GM23338 (cell line): ENCODE results near the gene KIAA1671. TPM values are rescaled to one million over a fixed set of nuclear protein-coding genes. Genes with fewer than 3 reads are reported as not detected.

Experiments
- ATAC-seq: fragments of 200-7000 bp; cut with Tn5 transposase; 3 replicates; pipeline ENCODE4 v1.9.1; 2020
- DNase-seq: peaks from one replicate; pipeline ENCODE4 v3.0.0-alpha.2; 2015; ENCODE audit warnings: low spot score
- H2AFZ ChIP-seq: fragments of 200-600 bp; sonication (generic); 2 replicates; pipeline ENCODE4 v1.8.0; 2016; ENCODE audit warnings: antibody characterized with exemption, mild to moderate bottlenecking, moderate library complexity
- H3F3A ChIP-seq: fragments of 200-600 bp; sonication (generic); replicated peaks from 2 replicates; pipeline ENCODE4 v1.8.0; 2017; ENCODE audit warnings: antibody characterized with exemption, mixed run types, low read depth
- H3K27ac ChIP-seq: fragments of 200-600 bp; sonication (generic); 2 replicates; pipeline ENCODE4 v1.6.1; 2016; ENCODE audit warnings: low read depth
- H3K27me3 ChIP-seq: fragments of 200-600 bp; sonication (generic); 2 replicates; pipeline ENCODE4 v1.8.0; 2016; ENCODE audit warnings: mild to moderate bottlenecking, mixed run types, moderate library complexity; ENCODE audit not compliant: insufficient read depth
- H3K36me3 ChIP-seq: fragments of 200-600 bp; sonication (generic); 2 replicates; pipeline ENCODE4 v1.8.0; 2016; ENCODE audit warnings: mild to moderate bottlenecking; ENCODE audit not compliant: insufficient read depth
- H3K4me1 ChIP-seq: fragments of 200-600 bp; sonication (generic); 2 replicates; pipeline ENCODE4 v1.8.0; 2016; ENCODE audit warnings: mild to moderate bottlenecking, moderate library complexity; ENCODE audit not compliant: insufficient read depth
- H3K4me2 ChIP-seq: fragments of 200-600 bp; sonication (generic); 2 replicates; pipeline ENCODE4 v1.7.1; 2017; ENCODE audit warnings: mixed run types
- H3K4me3 ChIP-seq: fragments of 200-600 bp; sonication (generic); 2 replicates; pipeline ENCODE4 v1.6.1; 2016; ENCODE audit warnings: mixed run types
- H3K79me2 ChIP-seq: fragments of 200-600 bp; sonication (generic); replicated peaks from 2 replicates; pipeline ENCODE4 v1.8.0; 2017; ENCODE audit warnings: mild to moderate bottlenecking; ENCODE audit not compliant: insufficient read depth
- H3K9me2 ChIP-seq: fragments of 200-600 bp; sonication (generic); 2 replicates; pipeline ENCODE4 v1.8.0; 2017; ENCODE audit not compliant: insufficient read depth
- H4K20me1 ChIP-seq: fragments of 200-600 bp; sonication (generic); replicated peaks from 2 replicates; pipeline ENCODE4 v1.8.0; 2017; ENCODE audit warnings: mild to moderate bottlenecking; ENCODE audit not compliant: insufficient read depth
- H3K27ac Mint-ChIP-seq: 2 replicates; pipeline ENCODE4 v1.8.0; 2020; ENCODE audit warnings: inconsistent platforms, mild to moderate bottlenecking, moderate library complexity, mixed read lengths
- H3K27me3 Mint-ChIP-seq: 3 replicates; pipeline ENCODE4 v1.8.0; 2022; ENCODE audit warnings: low read depth, mild to moderate bottlenecking, moderate library complexity, mixed read lengths, inconsistent platforms; ENCODE audit not compliant: insufficient read depth, poor library complexity
- H3K36me3 Mint-ChIP-seq: 3 replicates; pipeline ENCODE4 v1.8.0; 2021; ENCODE audit warnings: low read depth, mild to moderate bottlenecking, inconsistent platforms, moderate library complexity, mixed read lengths
- H3K4me1 Mint-ChIP-seq: 3 replicates; pipeline ENCODE4 v1.8.0; 2020; ENCODE audit warnings: mild to moderate bottlenecking, inconsistent platforms, mixed read lengths
- H3K4me3 Mint-ChIP-seq: 3 replicates; pipeline ENCODE4 v1.8.0; 2021; ENCODE audit warnings: moderate library complexity, mild to moderate bottlenecking, inconsistent platforms, mixed read lengths
- H3K9me3 Mint-ChIP-seq: 3 replicates; pipeline ENCODE4 v1.8.0; 2020; ENCODE audit warnings: moderate library complexity, mild to moderate bottlenecking, inconsistent platforms, mixed read lengths
- CREB1 ChIP-seq: fragments of 250-450 bp; sonication (Bioruptor Pico); IDR thresholded peaks from 2 replicates; pipeline ENCODE4 v1.5.0; 2020; ENCODE audit warnings: low read depth, mild to moderate bottlenecking, moderate library complexity
- CTCF ChIP-seq, 2 experiments: fragments of 200-600 bp in 1 of 2; sonication (generic) in 1 of 2; conservative IDR thresholded peaks; 2 replicates each; pipeline versions ENCODE4 v1.5.1 to v1.6.1; 2016 to 2017; ENCODE audit warnings: antibody characterized with exemption in 2 of 2, low read depth in 2 of 2, mild to moderate bottlenecking in 2 of 2, moderate library complexity in 1 of 2
- ETS1 ChIP-seq: IDR thresholded peaks from 2 replicates; pipeline ENCODE4 v1.6.1; 2016; ENCODE audit warnings: antibody characterized with exemption
- EZH2 ChIP-seq: fragments of 200-600 bp; sonication (generic); IDR thresholded peaks from one replicate; pipeline ENCODE4 v1.8.0; 2017; ENCODE audit warnings: antibody characterized with exemption, mild to moderate bottlenecking, low read depth; ENCODE audit not compliant: unreplicated experiment
- EZH2phosphoT487 ChIP-seq: fragments of 200-600 bp; sonication (generic); IDR thresholded peaks from one replicate; pipeline ENCODE4 v1.8.1; 2018; ENCODE audit warnings: antibody characterized with exemption; ENCODE audit not compliant: unreplicated experiment
- JUNB ChIP-seq: IDR thresholded peaks from one replicate; pipeline ENCODE4 v1.6.1; 2016; ENCODE audit warnings: antibody characterized with exemption; ENCODE audit not compliant: unreplicated experiment
- NANOG ChIP-seq: IDR thresholded peaks from 2 replicates; pipeline ENCODE4 v1.6.1; 2016; ENCODE audit warnings: antibody characterized with exemption, borderline replicate concordance
- POLR2AphosphoS5 ChIP-seq: IDR thresholded peaks from 2 replicates; pipeline ENCODE4 v1.6.1; 2016; ENCODE audit warnings: antibody characterized with exemption, low read depth
- REST ChIP-seq: IDR thresholded peaks from one replicate; pipeline ENCODE4 v1.6.1; 2018; ENCODE audit warnings: antibody characterized with exemption; ENCODE audit not compliant: unreplicated experiment
- STAT1 ChIP-seq: IDR thresholded peaks from one replicate; pipeline ENCODE4 v1.6.1; 2016; ENCODE audit warnings: antibody characterized with exemption; ENCODE audit not compliant: unreplicated experiment
- ZNF114 ChIP-seq: fragments of 250-450 bp; sonication (Bioruptor Pico); IDR thresholded peaks from 2 replicates; pipeline ENCODE4 v1.5.0; 2020; ENCODE audit warnings: mild to moderate bottlenecking, moderate library complexity
- ZNF331 ChIP-seq: fragments of 250-450 bp; sonication (Bioruptor Pico); IDR thresholded peaks from 2 replicates; pipeline ENCODE4 v1.5.0; 2020; ENCODE audit warnings: low read depth, mild to moderate bottlenecking, moderate library complexity
- ZNF462 ChIP-seq: fragments of 250-450 bp; sonication (Bioruptor Pico); IDR thresholded peaks from 2 replicates; pipeline ENCODE4 v1.5.0; 2020; ENCODE audit warnings: mild to moderate bottlenecking, moderate library complexity
- polyA plus RNA-seq: library from polyadenylated mRNA; unstranded; fragments of >200 nt; fragmentation: Nextera tagmentation; extraction: Ambion mirVana; gene quantifications from 2 replicates; pipeline ENCODE4 v1.2.1, GENCODE V29; 2016
- total RNA-seq: library from RNA; depleted of rRNA; stranded (reverse); fragments of >200 nt; shearing (Covaris generic); gene quantifications from 2 replicates; pipeline ENCODE4 v1.2.3, GENCODE V29; 2014

The KIAA1671 gene
- total and polyA plus RNA-seq, 2 experiments from 2014 or later: 6.1 to 27.2 TPM

GRCh38 chr22:25014896-25015755, 62.6 kb downstream of the KIAA1671 start:
- no peak overlapping the region for H2AFZ ChIP-seq
- no peak overlapping the region for H3K27ac ChIP-seq
- no peaks in the 10 kb centered on the region for H3K79me2 ChIP-seq
- DNase-seq: no peak
- Mint-ChIP-seq H3K27ac (peak overlapping the region; percentile 30; the same call in 1 of the 2 replicates), H3K36me3 (peaks cover 23% of the 10 kb centered on the region), H3K4me1 (peaks cover 18% of the 10 kb centered on the region), H3K4me3 (no peak overlapping the region), H3K9me3 (peaks cover 7% of the 10 kb centered on the region; the same call in 1 of the 3 replicates), H3K27me3 (peaks cover 7% of the 10 kb centered on the region)
- no peaks in the 10 kb centered on the region for H3F3A ChIP-seq
- no peak overlapping the region for H3K4me3 ChIP-seq
- H3K27me3 ChIP-seq: no peaks in the 10 kb centered on the region
- no peak overlapping the region for H3K4me2 ChIP-seq
- no peaks in the 10 kb centered on the region for H3K9me2 ChIP-seq
- TF ChIP-seq NANOG (no peak), EZH2 (no peak), JUNB (no peak), EZH2phosphoT487 (no peak), ZNF114 (CRISPR knock-in tag) (no peak), ZNF331 (CRISPR knock-in tag) (no peak), POLR2AphosphoS5 (no peak), ETS1 (no peak), CREB1 (CRISPR knock-in tag) (no peak), CTCF (conservative IDR thresholded peaks at IDR 0.05; ENCODE audit: low read depth in 2 of 2) (no peak), ZNF462 (CRISPR knock-in tag) (no peak), REST (no peak), STAT1 (no peak)
- no peak for ATAC-seq
- no peaks in the 10 kb centered on the region for H4K20me1 ChIP-seq
- H3K4me1 ChIP-seq: peaks cover 4% of the 10 kb centered on the region; the same call in 1 of the 2 replicates
- peaks cover 6% of the 10 kb centered on the region for H3K36me3 ChIP-seq
